GM19397 (cell line): ENCODE results near the gene C19orf12.

ENCODE experiments used
- ATAC-seq: cut with Tn5 transposase; IDR thresholded peaks from one replicate; pipeline ENCODE4 v1.9.1; 2021; ENCODE audit warnings: mild to moderate bottlenecking, moderate library complexity; ENCODE audit not compliant: unreplicated experiment

The C19orf12 gene

DNA sequence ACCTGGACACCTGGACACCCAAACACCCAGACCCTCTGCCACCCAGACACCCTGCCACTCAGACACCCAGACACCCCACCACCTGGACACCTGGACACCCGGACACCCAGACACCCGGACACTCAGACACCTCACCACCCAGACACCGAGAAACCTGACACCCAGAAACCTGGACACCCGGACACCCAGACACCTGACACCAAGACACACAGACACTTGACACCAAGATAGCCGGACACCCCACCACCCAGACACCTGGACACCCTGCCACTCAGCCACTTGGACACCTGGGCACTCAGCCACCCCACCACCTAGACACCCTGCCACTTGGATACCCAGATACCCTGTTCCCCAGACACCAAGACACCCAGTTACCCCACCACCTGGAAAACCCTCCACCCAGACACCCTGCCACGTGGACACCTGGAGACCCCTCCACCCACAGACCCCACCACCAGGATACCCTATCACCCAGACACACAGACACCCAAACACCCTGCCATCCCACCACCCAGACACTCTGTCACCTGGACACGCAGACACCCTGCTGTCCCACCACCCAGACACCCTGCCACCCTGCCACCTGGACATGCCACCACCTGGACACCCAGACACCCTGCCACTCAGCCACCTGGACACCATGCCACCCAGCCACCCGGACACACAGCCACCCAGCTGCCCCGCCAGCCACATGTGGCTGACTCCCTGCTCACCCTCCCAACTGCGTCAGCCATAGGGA lies 17.4 kb downstream of the C19orf12 start:
- no peak for ATAC-seq

DNA sequence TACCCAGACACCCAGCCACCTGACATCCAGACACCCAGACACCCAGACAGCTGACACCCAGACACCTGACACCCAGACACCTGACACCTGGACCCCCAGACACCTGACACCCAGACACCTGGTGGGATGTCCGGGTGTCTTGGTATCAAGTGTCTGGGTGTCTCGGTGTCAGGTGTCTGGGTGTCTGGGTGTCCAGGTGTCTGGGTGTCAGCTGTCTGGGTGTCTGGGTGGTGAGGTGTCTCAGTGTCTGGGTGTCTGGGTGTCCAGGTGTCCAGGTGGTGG lies 18.6 kb downstream of the C19orf12 start:
- ATAC-seq, result no peak

GRCh38 chr19:29695765-29696564 lies 19.1 kb downstream of the C19orf12 start:
- no peak for ATAC-seq

- peak; percentile 96 for ATAC-seq
Measured at GRCh38 chr19:29694669-29695627, 20.1 kb downstream of the C19orf12 start.

- ATAC-seq, result no peak
Measured at GRCh38 chr19:29694161-29694560, 20.9 kb downstream of the C19orf12 start.

GRCh38 chr19:29690842-29691241 lies 24.2 kb downstream of the C19orf12 start:
- ATAC-seq, result no peak

DNA sequence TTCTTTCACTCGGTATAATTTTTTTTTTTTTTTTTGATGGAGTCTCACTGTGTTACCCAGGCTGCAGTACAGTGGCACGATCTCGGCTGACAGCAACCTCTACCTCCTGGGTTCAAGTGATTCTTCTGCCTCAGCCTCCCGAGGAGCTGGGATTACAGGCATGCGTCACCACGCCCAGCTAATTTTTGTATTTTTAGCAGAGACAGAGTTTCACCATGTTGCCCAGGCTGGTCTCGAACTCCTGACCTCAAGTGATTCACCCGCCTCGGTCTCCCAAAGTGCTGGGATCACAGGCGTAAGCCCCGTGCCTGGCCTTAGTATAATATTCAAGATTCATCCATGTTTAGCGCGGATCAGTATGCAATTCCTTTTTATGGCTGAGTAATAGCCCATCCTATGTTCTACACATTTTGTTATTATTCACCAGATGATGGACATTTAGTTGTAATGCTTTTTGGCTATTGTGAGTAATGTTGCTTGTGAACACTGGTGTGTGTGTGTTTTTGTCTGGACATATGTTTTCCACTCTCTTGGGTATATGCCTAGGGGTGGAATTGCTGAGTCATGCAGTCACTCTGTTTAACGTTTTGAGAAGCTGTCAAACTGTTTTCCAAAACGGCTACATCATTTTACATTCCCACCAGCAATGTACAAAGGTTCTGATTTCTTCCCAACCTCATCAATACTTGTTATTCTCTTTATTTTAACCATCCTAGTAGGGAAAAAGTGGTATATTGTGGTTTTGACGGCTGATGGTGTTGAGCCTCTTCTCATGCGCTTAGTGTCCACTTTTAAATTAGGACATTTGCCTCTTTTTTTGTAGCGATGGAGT lies 26.9 kb downstream of the C19orf12 start:
- no peak for ATAC-seq

DNA sequence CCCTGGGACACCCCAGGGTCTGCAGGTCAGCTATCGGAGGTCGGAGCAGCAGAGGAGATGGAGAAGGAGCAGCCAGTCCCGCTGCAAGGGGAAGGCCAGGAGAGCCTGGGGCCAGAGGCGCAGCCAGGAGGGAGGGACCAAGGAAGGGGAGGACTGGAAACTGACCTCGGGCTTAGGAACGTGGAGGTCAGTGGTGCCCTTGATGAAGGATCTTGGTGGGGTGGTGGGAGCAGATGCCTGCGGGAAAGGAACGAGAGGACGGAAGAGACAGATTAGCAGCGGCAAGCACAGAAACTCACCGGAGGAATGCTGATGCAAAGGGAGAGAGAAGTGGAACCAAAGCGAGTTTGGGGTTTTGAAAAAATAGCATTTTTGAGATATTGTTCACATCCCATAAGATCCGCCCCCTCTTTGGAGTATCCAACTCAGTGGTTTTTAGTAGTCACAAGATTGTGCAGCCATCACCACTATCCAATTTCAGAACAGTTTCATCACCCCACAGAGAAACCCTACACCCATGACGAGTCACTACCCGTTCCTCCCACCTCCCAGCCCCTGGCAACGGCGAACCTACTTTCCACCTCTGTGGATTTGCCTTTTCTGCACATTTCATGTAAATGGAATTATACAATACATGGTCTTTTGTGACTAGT lies 27.7 kb downstream of the C19orf12 start:
- no peak for ATAC-seq

DNA sequence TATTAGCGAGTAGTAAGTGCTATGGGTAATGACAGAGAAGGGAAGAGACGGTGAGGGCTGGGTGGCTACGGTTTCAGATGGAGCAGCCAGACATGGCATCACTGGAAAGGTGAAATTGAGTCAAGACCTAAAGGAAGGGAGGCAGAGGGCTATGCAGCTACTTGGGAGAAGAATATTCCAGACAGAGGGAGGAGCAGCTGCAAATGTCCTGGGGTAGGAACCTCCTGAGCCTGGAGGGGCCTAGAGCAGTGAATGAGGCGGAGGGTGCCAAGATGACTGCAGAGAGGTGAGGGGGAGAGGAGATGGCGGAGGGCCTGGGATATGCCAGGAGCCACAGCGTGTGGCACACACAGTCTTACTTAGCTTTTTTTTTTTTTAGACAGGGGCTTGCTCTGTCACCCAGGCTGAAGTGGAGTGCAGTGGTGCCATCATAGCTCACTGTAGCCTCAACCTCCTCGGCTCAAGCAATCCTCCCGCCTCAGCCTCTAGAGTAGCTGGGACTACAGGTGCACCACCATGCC lies 28.7 kb downstream of the C19orf12 start:
- ATAC-seq, result no peak

- no peak for ATAC-seq
Measured at GRCh38 chr19:29685326-29685725, 29.7 kb downstream of the C19orf12 start.

DNA sequence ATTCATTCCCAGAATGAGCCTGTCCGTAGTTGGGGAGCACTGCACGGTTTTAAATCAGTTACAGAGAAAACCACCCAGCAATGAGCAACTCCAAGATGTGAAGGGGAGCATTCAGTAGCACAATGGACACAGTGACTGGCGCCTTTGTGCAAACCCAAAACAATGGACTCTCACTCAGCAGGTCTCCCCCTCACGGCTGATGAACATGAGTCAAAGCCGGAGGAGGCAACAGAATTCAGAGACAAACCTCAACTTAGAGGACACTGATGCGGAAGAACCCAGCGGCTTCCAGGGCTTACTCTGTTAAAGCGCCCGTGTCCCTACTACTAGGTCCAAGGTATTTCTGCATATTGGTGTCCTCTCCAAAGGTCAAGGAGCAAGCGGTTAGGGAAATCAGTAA lies 32.1 kb downstream of the C19orf12 start:
- ATAC-seq, result no peak

DNA sequence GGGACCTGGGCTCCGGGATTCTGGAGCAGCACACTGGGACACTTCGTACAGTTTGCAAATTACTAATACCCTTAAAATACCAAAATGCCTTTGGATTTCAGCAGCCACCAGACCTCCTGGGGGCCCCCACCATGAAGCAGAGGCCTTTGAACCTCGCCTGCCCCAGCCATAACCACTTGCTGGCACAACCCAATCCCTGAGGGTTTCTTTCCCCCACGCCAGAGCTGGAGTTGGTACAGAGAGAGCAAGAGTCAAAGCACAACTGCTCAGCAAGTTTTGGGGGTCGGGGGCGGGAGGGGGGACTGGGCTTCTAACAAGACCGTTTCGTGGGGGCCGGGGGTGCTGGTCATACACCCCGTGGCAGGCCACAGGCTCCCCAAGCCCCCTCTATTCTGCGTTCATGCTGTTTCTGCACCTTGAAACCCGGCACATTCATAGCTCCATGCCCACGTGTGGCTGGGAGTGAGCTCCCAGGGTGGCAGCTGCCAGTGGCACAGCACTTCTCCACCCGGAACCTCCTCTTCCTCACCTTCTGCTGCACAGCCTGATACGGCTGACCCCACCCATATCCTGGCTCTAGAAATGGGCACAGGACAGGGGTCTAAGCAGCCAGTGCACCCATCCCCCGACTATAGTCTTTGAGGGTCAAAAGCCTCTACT lies 32.7 kb downstream of the C19orf12 start:
- ATAC-seq, result no peak

GRCh38 chr19:29681422-29682235 lies 33.4 kb downstream of the C19orf12 start:
- no peak for ATAC-seq

DNA sequence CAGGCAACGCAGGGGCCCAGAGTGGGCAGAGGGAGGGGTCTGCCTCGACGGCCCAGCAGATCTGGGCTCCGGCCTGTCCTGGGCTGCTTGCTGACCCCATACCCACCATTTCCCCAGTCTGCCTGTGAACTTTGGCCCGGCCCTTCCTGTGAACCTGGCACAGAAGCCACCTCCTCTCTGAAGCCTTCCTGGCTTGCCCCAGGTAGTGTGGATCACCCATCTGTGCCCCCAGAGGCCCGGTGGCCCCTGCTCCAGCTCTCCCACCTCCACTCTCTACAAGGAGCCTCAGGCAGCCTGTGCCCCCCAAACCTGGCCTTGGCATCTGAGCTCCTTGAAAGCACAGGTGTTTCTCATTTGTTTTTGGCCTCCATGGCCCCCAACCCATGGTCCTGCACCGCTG lies 34.1 kb downstream of the C19orf12 start:
- no peak for ATAC-seq

DNA sequence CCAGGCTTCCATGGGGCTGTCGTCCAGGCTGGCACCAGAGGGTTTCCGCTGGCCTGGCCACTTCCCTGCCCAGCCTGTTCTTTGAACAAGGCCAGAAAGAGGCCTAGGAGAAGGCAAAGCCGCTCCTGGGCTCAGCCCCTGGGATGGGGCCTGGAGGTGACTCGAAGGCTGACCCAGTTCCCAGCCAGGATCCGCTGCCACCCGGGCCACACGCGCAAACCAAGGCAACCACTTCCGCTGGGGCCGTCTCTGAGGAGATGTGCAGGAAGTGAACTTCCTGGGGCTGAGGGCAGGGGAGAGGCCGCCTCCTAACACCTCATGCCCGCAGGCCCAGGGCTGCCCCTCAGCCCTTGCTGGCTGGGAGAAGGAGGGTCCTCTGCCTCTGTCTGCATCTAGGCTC lies 34.6 kb downstream of the C19orf12 start:
- peak; percentile 77 for ATAC-seq

GRCh38 chr19:29679598-29680210 lies 35.4 kb downstream of the C19orf12 start:
- no peak for ATAC-seq

GRCh38 chr19:29678484-29679106 lies 36.5 kb downstream of the C19orf12 start:
- no peak for ATAC-seq
